Endothelial cell of umbilical vein (primary cell): ENCODE results near the gene C13orf46. TPM values are rescaled to one million over a fixed set of nuclear protein-coding genes. Genes with fewer than 3 reads are reported as not detected.

Experiments used
- BruUV-seq: library from RNA; stranded (reverse); fragments of 400-500 nt; replicated peaks from 2 replicates; lab custom pipeline; 2021; lab: Mats Ljungman, UMichigan
- CTCF ChIA-PET: fragments of 300-600, 350-600 bp; sonication (Branson Sonifier 250); formaldehyde crosslinking; loops from one replicate; lab custom pipeline; 2021; ENCODE audit warnings: antibody characterized with exemption, inconsistent platforms; lab: Charles Lee
- POLR2A ChIA-PET: fragments of 300-600, 350-600 bp; sonication (Branson Sonifier 250); formaldehyde crosslinking; loops from one replicate; lab custom pipeline; 2021; ENCODE audit warnings: antibody characterized with exemption, inconsistent platforms; lab: Charles Lee
- DNase-seq: peaks from one replicate; pipeline ENCODE4 v3.0.0-alpha.2; 2011; ENCODE audit warnings: low read depth, low spot score
- FAIRE-seq: peaks from 2 replicates; lab custom pipeline; 2011; peaks lifted over from hg19 to GRCh38; lab: Jason Lieb, UNC
- H2AFZ ChIP-seq: 2 replicates; pipeline ENCODE4 v1.6.0; 2012; ENCODE audit warnings: low read depth, low read length, control low read depth, inconsistent platforms
- H3K27ac ChIP-seq: 2 replicates; pipeline ENCODE4 v1.5.1; 2011; ENCODE audit warnings: low read depth, mild to moderate bottlenecking, control low read depth, low read length, moderate library complexity; ENCODE audit not compliant: insufficient read depth
- H3K27me3 ChIP-seq, 2 experiments: 2 replicates each; pipeline versions ENCODE4 v1.6.0 to v1.6.1; 2011; ENCODE audit warnings: low read length in 2 of 2, mixed read lengths in 1 of 2; ENCODE audit not compliant: control insufficient read depth in 2 of 2, insufficient read depth in 2 of 2
- H3K36me3 ChIP-seq, 2 experiments: 2 replicates in 1 of 2; 3 replicates in 1 of 2; pipeline ENCODE4 v1.5.1; 2011; ENCODE audit warnings: low read length in 2 of 2, mild to moderate bottlenecking in 1 of 2, moderate library complexity in 1 of 2; ENCODE audit not compliant: control insufficient read depth in 2 of 2, insufficient read depth in 2 of 2; ENCODE audit errors: extremely low read depth in 1 of 2
- H3K4me1 ChIP-seq: 3 replicates; pipeline ENCODE4 v1.5.1; 2011; ENCODE audit warnings: mild to moderate bottlenecking, low read length; ENCODE audit not compliant: control insufficient read depth, insufficient read depth; ENCODE audit errors: extremely low read depth
- H3K4me2 ChIP-seq: 2 replicates; pipeline ENCODE4 v1.6.1; 2011; ENCODE audit warnings: low read length, control low read depth, mixed read lengths; ENCODE audit not compliant: insufficient read depth
- H3K4me3 ChIP-seq, 3 experiments: fragments of 200-600 bp in 1 of 3; sonication (generic), shearing (Covaris generic) in 1 of 3; replicated peaks in 1 of 3; 2 replicates each; pipeline ENCODE4 v1.5.1; 2011 to 2016; ENCODE audit warnings: control low read depth in 3 of 3, low read length in 3 of 3, mild to moderate bottlenecking in 2 of 3, inconsistent platforms in 1 of 3, low read depth in 1 of 3, moderate library complexity in 1 of 3; ENCODE audit not compliant: insufficient read depth in 1 of 3
- H3K79me2 ChIP-seq: 2 replicates; pipeline ENCODE4 v1.6.0; 2012; ENCODE audit warnings: low read length, inconsistent platforms; ENCODE audit not compliant: control insufficient read depth, insufficient read depth
- H3K9ac ChIP-seq: replicated peaks from 2 replicates; pipeline ENCODE3; 2011; ENCODE audit warnings: low read length, control low read depth; ENCODE audit not compliant: insufficient read depth; ENCODE audit errors: extremely low read depth
- H3K9me1 ChIP-seq: replicated peaks from 3 replicates; pipeline ENCODE4 v1.6.0; 2011; ENCODE audit warnings: mild to moderate bottlenecking, low read length; ENCODE audit not compliant: control insufficient read depth, insufficient read depth; ENCODE audit errors: extremely low read depth
- H3K9me3 ChIP-seq: replicated peaks from 2 replicates; pipeline ENCODE4 v1.5.1; 2012; ENCODE audit warnings: low read length, inconsistent platforms; ENCODE audit not compliant: control insufficient read depth, insufficient read depth
- H4K20me1 ChIP-seq: replicated peaks from 2 replicates; pipeline ENCODE3; 2011; ENCODE audit warnings: mild to moderate bottlenecking, low read length; ENCODE audit not compliant: control insufficient read depth, insufficient read depth; ENCODE audit errors: extremely low read depth
- CTCF ChIP-seq, 2 donors: IDR thresholded peaks; 1 replicate in 1 of 2; 2 replicates in 1 of 2; pipeline ENCODE4 v1.5.1; 2011; ENCODE audit warnings: low read length in 2 of 2, mild to moderate bottlenecking in 2 of 2, moderate library complexity in 2 of 2, control low read depth in 1 of 2, inconsistent platforms in 1 of 2, low read depth in 1 of 2; ENCODE audit not compliant: insufficient read depth in 1 of 2; ENCODE audit errors: extremely low read depth in 1 of 2
- FOS ChIP-seq: IDR thresholded peaks from 2 replicates; pipeline ENCODE4 v1.6.1; 2011; ENCODE audit warnings: mild to moderate bottlenecking, low read length, moderate library complexity, borderline replicate concordance; ENCODE audit not compliant: insufficient read depth
- MAX ChIP-seq: IDR thresholded peaks from 2 replicates; pipeline ENCODE4 v1.6.1; 2011; ENCODE audit not compliant: insufficient read depth, insufficient read length
- dilution Hi-C: fragments of 300-500 bp; cut with MboI; formaldehyde crosslinking; loops from one replicate; pipeline ENCODE4 v1.15.0; 2019; ENCODE audit warnings: low sequenced_read_pairs; ENCODE audit not compliant: extremely low pct_ligation_motif_present
- intact Hi-C: fragments of 100-400 bp; cut with micrococcal nuclease; formaldehyde crosslinking; loops from one replicate; pipeline ENCODE4 v1.10.0; 2022
- polyA plus RNA-seq, 4 experiments: library from polyadenylated mRNA; depleted of rRNA in 3 of 4; stranded (reverse) in 3 of 4; unstranded in 1 of 4; fragments of >200 nt; gene quantifications; 2 replicates each; pipeline versions ENCODE4 v1.2.1 to v1.2.3, GENCODE V29; 2011 to 2012; ENCODE audit warnings: missing spikeins in 1 of 4
- total RNA-seq: library from RNA; stranded (reverse); gene quantifications from 2 replicates; pipeline ENCODE4 v1.2.3, GENCODE V29; 2021

Gene C13orf46
- total and polyA plus RNA-seq, 2 donors (not counting 3 experiments of a cell fraction or from before 2014, with no cell fraction given) = 1.3 to 1.7 TPM

- FAIRE-seq (no peak), DNase-seq (no peak)
- dilution Hi-C loops = no loop called here
- no peaks in the 10 kb centered on the region for H3K79me2 ChIP-seq
- CTCF ChIA-PET = interaction anchor here (1.1 kb wide), 1 partner anchor 21 kb away, joined by 4 read pairs; no protein-coding TSS in a partner anchor
- no peaks in the 10 kb centered on the region for H3K9me1 ChIP-seq
- POLR2A ChIA-PET = no interaction called here
- no peak for TF ChIP-seq FOS
- TF ChIP-seq MAX = no peak
- TF ChIP-seq CTCF (IDR thresholded peaks at IDR 0.05; ENCODE audit: extremely low read depth in 1 of 2, insufficient read depth in 1 of 2, low read depth in 1 of 2, low read length in 2 of 2) = no peak
- H2AFZ ChIP-seq = no peak overlapping the region
- intact Hi-C loops = no loop called here
- H3K4me1 ChIP-seq = no peaks in the 10 kb centered on the region
- no peak overlapping the region for H3K4me2 ChIP-seq
- H3K9me3 ChIP-seq = no peaks in the 10 kb centered on the region
- H3K36me3 ChIP-seq = no peaks in the 10 kb centered on the region
- H3K4me3 ChIP-seq = no peak overlapping the region
- H4K20me1 ChIP-seq = no peaks in the 10 kb centered on the region
- no peak overlapping the region for H3K27ac ChIP-seq
- peaks cover 5 to 7% of the 10 kb centered on the region in 2 experiments for H3K27me3 ChIP-seq
- no TSS peak for BruUV-seq
- no peak overlapping the region for H3K9ac ChIP-seq
These were observed 47.5 kb downstream of the C13orf46 start for GRCh38 chr13:113926301-113926761.
